Neural progenitor cell (in vitro differentiated cells): ENCODE data around the gene IFITM10.
"Not testable (repeated sequence)": the region's sequence is repeated elsewhere in the genome, so short reads cannot be mapped to it uniquely, and the experiment has no call there.

Experiments used
- EZH2 ChIP-seq: fragments of 200-600 bp; sonication (generic); IDR thresholded peaks from 2 replicates; pipeline ENCODE4 v1.6.1; 2017; ENCODE audit warnings: antibody characterized with exemption, mild to moderate bottlenecking, moderate library complexity
- TF ChIP-seq, protein P1 (sequence below): fragments of 200-600 bp; sonication (generic); IDR thresholded peaks from 2 replicates; pipeline ENCODE4 v1.5.1; 2017; ENCODE audit warnings: antibody characterized with exemption, mild to moderate bottlenecking

DNA sequence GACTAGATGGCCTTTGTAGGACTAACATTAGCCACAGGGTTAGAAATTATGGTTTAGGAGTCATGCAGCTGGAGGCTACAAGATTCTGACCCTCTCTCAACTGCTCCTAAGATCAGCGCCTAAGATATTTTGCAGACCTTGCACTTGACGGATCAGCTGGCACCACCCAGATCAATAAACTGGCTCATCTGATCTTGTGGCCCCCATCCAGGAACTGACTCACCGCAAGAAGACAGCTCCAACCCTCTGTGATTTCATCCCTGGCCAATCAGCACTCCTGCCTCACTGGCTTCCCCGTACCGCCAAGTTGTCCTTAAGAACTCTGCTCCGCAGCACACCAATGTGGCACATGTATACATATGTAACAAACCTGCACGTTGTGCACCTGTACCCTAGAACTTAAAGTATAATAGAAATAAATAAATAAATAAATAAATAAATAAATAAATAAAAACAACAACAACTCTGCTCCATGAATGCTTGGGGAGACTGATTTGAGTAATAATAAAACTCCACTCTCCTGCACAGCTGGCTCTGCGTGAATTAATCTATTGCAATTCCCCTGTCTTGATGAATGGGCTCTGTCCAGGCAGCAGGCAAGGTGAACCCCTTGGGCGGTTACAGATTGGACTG is 19.0 kb upstream of the IFITM10 start:
- TF ChIP-seq, protein P1, sequence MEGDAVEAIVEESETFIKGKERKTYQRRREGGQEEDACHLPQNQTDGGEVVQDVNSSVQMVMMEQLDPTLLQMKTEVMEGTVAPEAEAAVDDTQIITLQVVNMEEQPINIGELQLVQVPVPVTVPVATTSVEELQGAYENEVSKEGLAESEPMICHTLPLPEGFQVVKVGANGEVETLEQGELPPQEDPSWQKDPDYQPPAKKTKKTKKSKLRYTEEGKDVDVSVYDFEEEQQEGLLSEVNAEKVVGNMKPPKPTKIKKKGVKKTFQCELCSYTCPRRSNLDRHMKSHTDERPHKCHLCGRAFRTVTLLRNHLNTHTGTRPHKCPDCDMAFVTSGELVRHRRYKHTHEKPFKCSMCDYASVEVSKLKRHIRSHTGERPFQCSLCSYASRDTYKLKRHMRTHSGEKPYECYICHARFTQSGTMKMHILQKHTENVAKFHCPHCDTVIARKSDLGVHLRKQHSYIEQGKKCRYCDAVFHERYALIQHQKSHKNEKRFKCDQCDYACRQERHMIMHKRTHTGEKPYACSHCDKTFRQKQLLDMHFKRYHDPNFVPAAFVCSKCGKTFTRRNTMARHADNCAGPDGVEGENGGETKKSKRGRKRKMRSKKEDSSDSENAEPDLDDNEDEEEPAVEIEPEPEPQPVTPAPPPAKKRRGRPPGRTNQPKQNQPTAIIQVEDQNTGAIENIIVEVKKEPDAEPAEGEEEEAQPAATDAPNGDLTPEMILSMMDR = not testable (repeated sequence)
- not testable (repeated sequence) for TF ChIP-seq EZH2
